SK-N-SH (cell line): ENCODE results near the gene OTOP3. TPM values are rescaled to one million over a fixed set of nuclear protein-coding genes. Genes with fewer than 3 reads are reported as not detected.
"Not testable (repeated sequence)": the region's sequence is repeated elsewhere in the genome, so short reads cannot be mapped to it uniquely, and the experiment has no call there.

ENCODE experiments used
- CTCF ChIA-PET: fragments of 300-600, 350-600 bp; formaldehyde crosslinking; extraction: SDS; loops from one replicate; lab custom pipeline; 2021; lab: Yijun Ruan, JAX
- POLR2A ChIA-PET: fragments of 350-600 bp; sonication (Branson Sonifier 250); formaldehyde crosslinking; extraction: SDS; loops from one replicate; lab custom pipeline; 2020; ENCODE audit warnings: antibody characterized with exemption, inconsistent platforms; lab: Yijun Ruan, JAX
- DNase-seq: peaks from one replicate; pipeline ENCODE4 v3.0.0; 2012
- H2AFZ ChIP-seq: fragments of 200-600 bp; sonication (generic); 2 replicates; pipeline ENCODE4 v1.8.1; 2016; ENCODE audit warnings: antibody characterized with exemption, mild to moderate bottlenecking, low read depth
- H3F3A ChIP-seq: fragments of 200-600 bp; sonication (generic); replicated peaks from 2 replicates; pipeline ENCODE3; 2016; ENCODE audit warnings: antibody characterized with exemption, mild to moderate bottlenecking; ENCODE audit not compliant: insufficient read depth
- H3K27ac ChIP-seq, 2 experiments: fragments of 200-500 bp in 1 of 2; fragments of 200-600 bp in 1 of 2; sonication (Bioruptor generic) in 1 of 2; sonication (generic), shearing (Covaris generic) in 1 of 2; 2 replicates each; pipeline versions ENCODE4 v1.5.1 to v1.6.1; 2014 to 2016; ENCODE audit warnings: low read depth in 2 of 2, inconsistent platforms in 1 of 2, low read length in 1 of 2, mild to moderate bottlenecking in 1 of 2, mixed read lengths in 1 of 2
- H3K27me3 ChIP-seq: fragments of 200-600 bp; sonication (generic), shearing (Covaris generic); 2 replicates; pipeline ENCODE4 v1.6.1; 2016; ENCODE audit warnings: mixed run types; ENCODE audit not compliant: insufficient read depth
- H3K36me3 ChIP-seq, 2 experiments: fragments of 200-500 bp in 1 of 2; fragments of 200-600 bp in 1 of 2; sonication (Bioruptor generic) in 1 of 2; sonication (generic) in 1 of 2; replicated peaks in 1 of 2; 2 replicates each; pipeline versions ENCODE3 to v1.5.1; 2014 to 2016; ENCODE audit warnings: low read length in 1 of 2, mild to moderate bottlenecking in 1 of 2; ENCODE audit not compliant: insufficient read depth in 2 of 2, control insufficient read depth in 1 of 2
- H3K4me1 ChIP-seq, 2 experiments: fragments of 200-500 bp in 1 of 2; fragments of 200-600 bp in 1 of 2; sonication (Bioruptor generic) in 1 of 2; sonication (generic), shearing (Covaris generic) in 1 of 2; 2 replicates each; pipeline versions ENCODE4 v1.5.1 to v1.6.1; 2014 to 2016; ENCODE audit warnings: low read depth in 1 of 2, low read length in 1 of 2, mixed run types in 1 of 2; ENCODE audit not compliant: insufficient read depth in 2 of 2, control insufficient read depth in 1 of 2
- H3K4me2 ChIP-seq: fragments of 200-600 bp; sonication (generic), shearing (Covaris generic); 2 replicates; pipeline ENCODE4 v1.6.1; 2017; ENCODE audit warnings: mixed run types
- H3K4me3 ChIP-seq, 2 experiments: fragments of 200-500 bp in 1 of 2; fragments of 200-600 bp in 1 of 2; sonication (Bioruptor generic) in 1 of 2; sonication (generic), shearing (Covaris generic) in 1 of 2; 2 replicates each; pipeline versions ENCODE4 v1.5.1 to v1.8.1; 2014 to 2016; ENCODE audit warnings: low read depth in 2 of 2, inconsistent platforms in 1 of 2, low read length in 1 of 2, mild to moderate bottlenecking in 1 of 2, mixed read lengths in 1 of 2, moderate library complexity in 1 of 2
- H3K79me2 ChIP-seq: fragments of 200-600 bp; sonication (generic); 2 replicates; pipeline ENCODE4 v1.8.1; 2017; ENCODE audit warnings: mild to moderate bottlenecking; ENCODE audit not compliant: insufficient read depth
- H3K9ac ChIP-seq: fragments of 200-600 bp; sonication (generic); 2 replicates; pipeline ENCODE4 v1.6.1; 2017; ENCODE audit warnings: mixed run types
- H3K9me2 ChIP-seq: fragments of 200-600 bp; sonication (generic); 2 replicates; pipeline ENCODE4 v1.6.1; 2017; ENCODE audit warnings: mixed run types
- H3K9me3 ChIP-seq: fragments of 200-600 bp; sonication (generic); 2 replicates; pipeline ENCODE4 v1.6.1; 2017; ENCODE audit warnings: mixed run types, mild to moderate bottlenecking, moderate library complexity
- H4K20me1 ChIP-seq: fragments of 200-600 bp; sonication (generic); 2 replicates; pipeline ENCODE4 v1.6.1; 2017; ENCODE audit warnings: mild to moderate bottlenecking, mixed run types; ENCODE audit not compliant: insufficient read depth
- ELF1 ChIP-seq: IDR thresholded peaks from 2 replicates; pipeline ENCODE4 v1.4.0; 2012
- FOXM1 ChIP-seq: IDR thresholded peaks from 2 replicates; pipeline ENCODE4 v1.4.0; 2012; ENCODE audit warnings: low read depth, mild to moderate bottlenecking
- GABPA ChIP-seq: IDR thresholded peaks from 2 replicates; pipeline ENCODE4 v1.4.0; 2012; ENCODE audit warnings: low read depth, mild to moderate bottlenecking
- MAX ChIP-seq: IDR thresholded peaks from 2 replicates; pipeline ENCODE4 v1.4.0; 2012; ENCODE audit warnings: low read depth
- MEF2A ChIP-seq: IDR thresholded peaks from 2 replicates; pipeline ENCODE4 v1.4.0; 2012; ENCODE audit warnings: low read depth, borderline replicate concordance
- MXI1 ChIP-seq: IDR thresholded peaks from 2 replicates; pipeline ENCODE4 v1.6.1; 2012; ENCODE audit warnings: mild to moderate bottlenecking, low read depth, low read length, improper control_type of control experiment
- PBX3 ChIP-seq: IDR thresholded peaks from 2 replicates; pipeline ENCODE4; 2012
- SIN3A ChIP-seq: IDR thresholded peaks from 2 replicates; pipeline ENCODE4 v1.6.1; 2012; ENCODE audit warnings: low read depth, mild to moderate bottlenecking, low read length, moderate library complexity, borderline replicate concordance
- TAF1 ChIP-seq: IDR thresholded peaks from 2 replicates; pipeline ENCODE4 v1.6.1; 2012; ENCODE audit warnings: low read depth, mild to moderate bottlenecking, low read length, moderate library complexity, borderline replicate concordance
- USF2 ChIP-seq: fragments of 150-350 bp; IDR thresholded peaks from 2 replicates; pipeline ENCODE4 v1.6.1; 2017; ENCODE audit warnings: antibody characterized with exemption, low read length, low read depth, borderline replicate concordance
- WGBS: methylation state at CpG from one replicate; pipeline ENCODE4 v1.1.6; 2017; ENCODE audit warnings: low lambda C conversion rate; 5-methylcytosine and 5-hydroxymethylcytosine counted together
- polyA plus RNA-seq, 3 experiments: library from polyadenylated mRNA; depleted of rRNA; stranded (reverse); fragments of >200 nt; gene quantifications; 2 replicates each; pipeline ENCODE4 v1.2.3, GENCODE V29; 2012

OTOP3 gene
- polyA plus RNA-seq, 1 of the 3 experiments (the other 2 are of a cell fraction) = not detected

GRCh38 chr17:74907012-74907411, 28.7 kb upstream of the OTOP3 start:
- CTCF ChIA-PET = interaction anchor here (0.7 to 1.6 kb wide), 4 partner anchors 16 to 365 kb away, joined by 3 to 4 read pairs (median 3); partner anchors contain the start of gene USH1G
- Histone ChIP-seq H3F3A (no peaks in the 10 kb centered on the region), H4K20me1 (no peaks in the 10 kb centered on the region), H3K27me3 (peaks cover 26% of the 10 kb centered on the region), H2AFZ (no peak overlapping the region), H3K9me2 (no peaks in the 10 kb centered on the region), H3K9me3 (no peaks in the 10 kb centered on the region), H3K27ac (no peak overlapping the region)
- TF ChIP-seq USF2 (no peak), MXI1 (no peak), MEF2A (no peak), ELF1 (no peak), MAX (no peak), FOXM1 (no peak), PBX3 (no peak), SIN3A (no peak), GABPA (no peak), TAF1 (no peak)
- TF ChIP-seq, all 33 proteins: peak for 0
- no peaks in the 10 kb centered on the region for H3K4me1 ChIP-seq
- no peak overlapping the region for H3K9ac ChIP-seq
- POLR2A ChIA-PET = no interaction called here
- WGBS = 83% methylated on average over 31 of the region's 34 CpGs
- no peak overlapping the region for H3K4me2 ChIP-seq
- no peaks in the 10 kb centered on the region for H3K79me2 ChIP-seq
- no peaks in the 10 kb centered on the region for H3K36me3 ChIP-seq
- DNase-seq = no peak
- H3K4me3 ChIP-seq = no peak overlapping the region

GRCh38 chr17:74909097-74909496, 26.6 kb upstream of the OTOP3 start:
- 43% methylated on average over 4 of the region's 4 CpGs for WGBS
- H2AFZ ChIP-seq, H3K4me2 ChIP-seq, H3K9me2 ChIP-seq, H3K9me3 ChIP-seq, H3K4me1 ChIP-seq, H3K79me2 ChIP-seq, H3K27ac ChIP-seq, DNase-seq, H4K20me1 ChIP-seq, H3F3A ChIP-seq, H3K9ac ChIP-seq, H3K4me3 ChIP-seq, H3K36me3 ChIP-seq, POLR2A ChIA-PET: not testable (repeated sequence)
- CTCF ChIA-PET = interaction anchor here (3.7 kb wide), 1 partner anchor 14 kb away, joined by 20 read pairs; the partner anchor contains the start of genes OTOP2 and USH1G
- peaks cover 19% of the 10 kb centered on the region for H3K27me3 ChIP-seq

- CTCF ChIA-PET = interaction anchor here (1.7 to 3.7 kb wide), 2 partner anchors 12 to 47 kb away, joined by 5 to 20 read pairs; partner anchors contain the start of genes OTOP2 and USH1G
These were observed 24.3 kb upstream of the OTOP3 start for GRCh38 chr17:74911423-74911822.

More at GRCh38 chr17:74911423-74911822, 24.3 kb upstream of the OTOP3 start:
- H4K20me1 ChIP-seq, H3K4me2 ChIP-seq, H3F3A ChIP-seq, POLR2A ChIA-PET, H3K36me3 ChIP-seq, H3K9ac ChIP-seq, H3K79me2 ChIP-seq, H3K9me3 ChIP-seq, DNase-seq, H3K27ac ChIP-seq, H3K9me2 ChIP-seq, H3K4me3 ChIP-seq, H3K4me1 ChIP-seq: not testable (repeated sequence)
- 0 out of 2 replicates have a peak overlapping the region, but pooled peaks have one; percentile 35 for H2AFZ ChIP-seq
- peaks cover 17% of the 10 kb centered on the region for H3K27me3 ChIP-seq
- 36% methylated on average over 5 of the region's 8 CpGs for WGBS
